Measurements from ENCODE around the gene NR5A2.

GRCh38 chr1:200081969-200082245 lies 54.4 kb downstream of the NR5A2 start:
- TF ChIP-seq EZH2 (IDR thresholded peaks at IDR 0.05; ENCODE audit: low read length, missing control alignments) (no peak), CTCF (conservative IDR thresholded peaks at IDR 0.05 in 1 of 2, IDR thresholded peaks at IDR 0.05 in 1 of 2; ENCODE audit: low read depth in 1 of 2, low read length in 2 of 2) (no peak)

All from fibroblast of lung (primary cell).